SHP77 (cell line): ENCODE data around the gene CHAF1A.

Experiments
- DNase-seq, 2 experiments: peaks; one replicate each; lab custom pipeline; 2025; lab: John Stamatoyannopoulos, UW

Gene CHAF1A

GRCh38 chr19:4441994-4442818, 39.8 kb downstream of the CHAF1A start:
- no peak for DNase-seq

GRCh38 chr19:4442819-4443146, 40.3 kb downstream of the CHAF1A start:
- no peak for DNase-seq

- no peak for DNase-seq
Measured at GRCh38 chr19:4443188-4443587, 40.7 kb downstream of the CHAF1A start.

- no peak for DNase-seq
Measured at GRCh38 chr19:4443966-4444764, 41.7 kb downstream of the CHAF1A start.

GRCh38 chr19:4444765-4445741, 42.6 kb downstream of the CHAF1A start:
- DNase-seq: no peak

GRCh38 chr19:4445963-4446703, 43.7 kb downstream of the CHAF1A start:
- DNase-seq: no peak

- no peak for DNase-seq
Measured at GRCh38 chr19:4446704-4447200, 44.3 kb downstream of the CHAF1A start.

- DNase-seq: no peak
Measured at GRCh38 chr19:4447327-4448146, 45.1 kb downstream of the CHAF1A start.

- DNase-seq: no peak
Measured at GRCh38 chr19:4448147-4448985, 45.9 kb downstream of the CHAF1A start.

- no peak for DNase-seq
Measured at GRCh38 chr19:4449022-4449638, 46.7 kb downstream of the CHAF1A start.

GRCh38 chr19:4449639-4450028, 47.2 kb downstream of the CHAF1A start:
- no peak for DNase-seq

GRCh38 chr19:4452230-4452990, 50.0 kb downstream of the CHAF1A start:
- no peak for DNase-seq

GRCh38 chr19:4453232-4454179, 51.1 kb downstream of the CHAF1A start:
- DNase-seq: no peak

GRCh38 chr19:4454747-4455718, 52.6 kb downstream of the CHAF1A start:
- DNase-seq: no peak

GRCh38 chr19:4455719-4456475, 53.5 kb downstream of the CHAF1A start:
- peak; percentile 26 to 39 for DNase-seq
